ENCODE measurements around the gene RPS3A. TPM values are rescaled to one million over a fixed set of nuclear protein-coding genes. Genes with fewer than 3 reads are reported as not detected.

Gene RPS3A
- total RNA-seq, 3 donors from 2014 or later (not counting 1 experiment from before 2014, with no cell fraction given): 1,074 to 1,354 (median 1,315) TPM

GRCh38 chr4:151114986-151115385 is 15.6 kb downstream of the RPS3A start:
- no peak overlapping the region for H3K4me3 ChIP-seq (ENCODE audit: low read length)
- DNase-seq: no peak
- no peak overlapping the region for H3K27ac ChIP-seq (ENCODE audit: low read length)
- H3K9me3 ChIP-seq (ENCODE audit: control insufficient read depth, insufficient read depth, low read length): no peaks in the 10 kb centered on the region
- no peak for ATAC-seq
- H3K27ac Mint-ChIP-seq: no peak overlapping the region
- H3K4me1 ChIP-seq (ENCODE audit: control insufficient read depth, insufficient read depth, low read length): no peaks in the 10 kb centered on the region
- TF ChIP-seq CTCF (IDR thresholded peaks at IDR 0.05): no peak
- no peak overlapping the region for H3K4me3 Mint-ChIP-seq
- no peaks in the 10 kb centered on the region for H3K9me3 Mint-ChIP-seq
- H3K27me3 ChIP-seq (ENCODE audit: control insufficient read depth, insufficient read depth, low read length): no peaks in the 10 kb centered on the region
- WGBS (ENCODE audit: insufficient coverage): 99% methylated on average over 5 of the region's 5 CpGs
- intact Hi-C loops (cut with micrococcal nuclease): no loop called here
- peaks cover 5% of the 10 kb centered on the region for H3K36me3 ChIP-seq (ENCODE audit: control insufficient read depth, insufficient read depth, low read length)
- H3K4me1 Mint-ChIP-seq: no peaks in the 10 kb centered on the region
- H3K36me3 Mint-ChIP-seq: no peaks in the 10 kb centered on the region
- no peaks in the 10 kb centered on the region for H3K27me3 Mint-ChIP-seq (ENCODE audit: low read depth in 2 of 2)

GRCh38 chr4:151117371-151117962 is 18.0 kb downstream of the RPS3A start:
- no peak overlapping the region for H3K27ac ChIP-seq (ENCODE audit: low read length)
- no peaks in the 10 kb centered on the region for H3K36me3 ChIP-seq (ENCODE audit: control insufficient read depth, insufficient read depth, low read length)
- Mint-ChIP-seq H3K36me3 (no peaks in the 10 kb centered on the region), H3K4me1 (peaks cover 0 to 3% of the 10 kb centered on the region in 2 donors), H3K4me3 (no peak overlapping the region), H3K27ac (no peak overlapping the region), H3K9me3 (no peaks in the 10 kb centered on the region), H3K27me3 (ENCODE audit: low read depth in 2 of 2) (no peaks in the 10 kb centered on the region)
- intact Hi-C loops (cut with micrococcal nuclease): no loop called here
- DNase-seq: peak in 1 of 2 donors; percentile 68
- 52% methylated on average over 12 of the region's 14 CpGs for WGBS (ENCODE audit: insufficient coverage)
- H3K4me3 ChIP-seq (ENCODE audit: low read length): no peak overlapping the region
- ATAC-seq: peak; percentile 56 to 85 (median 73)
- no peaks in the 10 kb centered on the region for H3K9me3 ChIP-seq (ENCODE audit: control insufficient read depth, insufficient read depth, low read length)
- peak; percentile 60 for TF ChIP-seq CTCF (IDR thresholded peaks at IDR 0.05)
- no peaks in the 10 kb centered on the region for H3K4me1 ChIP-seq (ENCODE audit: control insufficient read depth, insufficient read depth, low read length)
- H3K27me3 ChIP-seq (ENCODE audit: control insufficient read depth, insufficient read depth, low read length): no peaks in the 10 kb centered on the region

- H3K27ac Mint-ChIP-seq: no peak overlapping the region
- 100% methylated on average over 1 of the region's 1 CpG for WGBS (ENCODE audit: insufficient coverage)
Measured at GRCh38 chr4:151129796-151130195, 30.4 kb downstream of the RPS3A start.

More at GRCh38 chr4:151129796-151130195, 30.4 kb downstream of the RPS3A start:
- Histone ChIP-seq H3K27me3 (ENCODE audit: control insufficient read depth, insufficient read depth, low read length) (peaks cover 2% of the 10 kb centered on the region), H3K4me3 (ENCODE audit: low read length) (no peak overlapping the region), H3K36me3 (ENCODE audit: control insufficient read depth, insufficient read depth, low read length) (no peaks in the 10 kb centered on the region), H3K4me1 (ENCODE audit: control insufficient read depth, insufficient read depth, low read length) (no peaks in the 10 kb centered on the region), H3K9me3 (ENCODE audit: control insufficient read depth, insufficient read depth, low read length) (no peaks in the 10 kb centered on the region), H3K27ac (ENCODE audit: low read length) (no peak overlapping the region)
- Mint-ChIP-seq H3K4me3 (no peak overlapping the region), H3K4me1 (no peaks in the 10 kb centered on the region), H3K27me3 (ENCODE audit: low read depth in 2 of 2) (peaks cover 6 to 9% of the 10 kb centered on the region in 2 donors), H3K36me3 (no peaks in the 10 kb centered on the region), H3K9me3 (no peaks in the 10 kb centered on the region)
- DNase-seq (no peak), ATAC-seq (no peak)
- TF ChIP-seq CTCF (IDR thresholded peaks at IDR 0.05): no peak
- intact Hi-C loops (cut with micrococcal nuclease): no loop called here
